Heart right ventricle (tissue), 16 donors: Measurements from ENCODE around the gene SLC25A38. TPM values are rescaled to one million over a fixed set of nuclear protein-coding genes. Genes with fewer than 3 reads are reported as not detected.

Source experiments
- ATAC-seq, 8 donors: fragments of 200-7000 bp; cut with Tn5 transposase; one replicate each; pipeline ENCODE4 v1.9.1; 2020; ENCODE audit warnings: mild to moderate bottlenecking in 8 of 8, moderate library complexity in 8 of 8, moderate number of reproducible peaks in 1 of 8
- DNase-seq, 2 donors: peaks; one replicate each; pipeline ENCODE4 v3.0.0-alpha.2; 2020
- H3K27ac ChIP-seq, 10 donors: fragments of 200-600 bp; sonication (generic) in 2 of 10; one replicate each; pipeline versions ENCODE4 v1.5.0 to v1.8.0; 2020 to 2022; ENCODE audit warnings: mild to moderate bottlenecking in 3 of 10
- H3K27me3 ChIP-seq, 7 donors: fragments of 200-600 bp; one replicate each; pipeline ENCODE4 v1.8.0; 2021 to 2022; ENCODE audit warnings: mild to moderate bottlenecking in 2 of 7
- H3K36me3 ChIP-seq, 9 donors: fragments of 200-600 bp; sonication (generic) in 1 of 9; one replicate each; pipeline versions ENCODE4 v1.5.0 to v1.8.0; 2020 to 2022; ENCODE audit warnings: mild to moderate bottlenecking in 2 of 9
- H3K4me1 ChIP-seq, 9 donors: fragments of 200-600 bp; sonication (generic) in 1 of 9; one replicate each; pipeline versions ENCODE4 v1.5.0 to v1.8.0; 2020 to 2022; ENCODE audit warnings: mild to moderate bottlenecking in 4 of 9
- H3K4me3 ChIP-seq, 10 donors: fragments of 200-600 bp; sonication (generic) in 2 of 10; one replicate each; pipeline versions ENCODE4 v1.5.0 to v1.8.0; 2020 to 2022; ENCODE audit warnings: mild to moderate bottlenecking in 7 of 10, moderate library complexity in 2 of 10
- H3K9me3 ChIP-seq, 11 donors: fragments of 200-600 bp in 10 of 11; sonication (generic) in 2 of 11; one replicate each; pipeline versions ENCODE4 v1.5.0 to v1.8.0; 2013 to 2022; ENCODE audit warnings: mild to moderate bottlenecking in 2 of 11, control low read depth in 1 of 11, moderate library complexity in 1 of 11
- CTCF ChIP-seq, 9 donors: fragments of 200-600 bp; sonication (generic) in 2 of 9; IDR thresholded peaks; one replicate each; pipeline versions ENCODE4 v1.5.0 to v1.8.0; 2021 to 2022; ENCODE audit warnings: antibody characterized with exemption in 9 of 9, mild to moderate bottlenecking in 5 of 9, moderate library complexity in 1 of 9
- WGBS, 2 donors: extraction: QIAGEN DNeasy Blood & Tissue Kit; methylation state at CpG; one replicate each; pipeline ENCODE4 v1.1.7; 2013; ENCODE audit warnings: inconsistent platforms in 1 of 2; 5-methylcytosine and 5-hydroxymethylcytosine counted together
- intact Hi-C, 10 donors: fragments of 100-400 bp; cut with DNase I; formaldehyde crosslinking; loops; one replicate each; pipeline versions ENCODE4 v1.11.1 to v1.14.2; 2022
- long read RNA-seq, 3 donors: library from polyadenylated mRNA; unstranded; transcript quantifications; one replicate each; pipeline ENCODE4 v2.0.0, GENCODE V29; 2020 to 2021
- polyA plus RNA-seq, 2 donors: library from polyadenylated mRNA; stranded (reverse); fragments of 200-250 nt; gene quantifications; one replicate each; pipeline ENCODE4 v1.2.3, GENCODE V29; 2013
- total RNA-seq, 10 donors: library from RNA; stranded (reverse); fragmentation: NEBNext Ultra II Directional in 3 of 10; extraction: Animal tissue kit (Norgen Biotek cat#: 25700) in 3 of 10; gene quantifications; one replicate each; pipeline versions ENCODE4 v1.2.1 to v1.2.4, GENCODE V29; 2021 to 2023
- donor health status: Arrhythmogenic right ventricular cardiomyopathy.
- donor health status: ischemic (EF 13 %, LVEDD 7.1; RV severe dilation, severe dysfunction).
- donor health status: healthy with polysubstance abuse.
- donor health status: DM: no; HTN: yes; CAD: no.
- donor health status: DM: no; HTN: no; CAD: no.
- donor health status: ischemic (EF 25% LVEDD 6.9; RV normal size, moderate dysfunction).
- donor health status: ischemic (EF 25% LVEDD 5.7; RV mildly dilated, moderate dysfunction).
- donor health status: healthy.
- donor health status: DM: yes; HTN: yes; CAD: no.
- donor health status: Ischemic cardiomyopathy.
- donor health status: ischemic (EF 35%, LVEDD 5.7; RV mildly dilated, moderate dysfunction).
- donor health status: nonischemic (EF 11% LVEDD 7.7; RV severe dilation, severe dysfunction).
- donor health status: DM: yes; HTN: yes; CAD: no.
- donor health status: PGD.
- donor health status: ischemic (EF 29% LVEDD 5.4; RV normal size, mild dysfunction).
- donor health status: nonischemic (EF 23%, LVEDD 6.1; RV moderate dilation, normal function).

The SLC25A38 gene
- 10 to 100 TPM in 9 of 10 donors, 1 to 10 TPM in 1; 9.7 to 25.8 (median 19.2) TPM for total RNA-seq
- polyA plus RNA-seq = 10 to 100 TPM; 15.8 to 24.4 TPM
- long read RNA-seq, donor 1, transcript SLC25A38-201 (7 exons, 2,147 nt) = major isoform, 27 of 31 reads
- long read RNA-seq, donor 1, partial matches to known transcripts = 1 of 31 reads
- long read RNA-seq, donor 1, other reads (novel, unspliced or antisense) = 3 of 31 reads
- long read RNA-seq, donor 2, transcript SLC25A38-201 (7 exons, 2,147 nt) = major isoform, 22 of 29 reads
- long read RNA-seq, donor 2, partial matches to known transcripts = 1 of 29 reads
- long read RNA-seq, donor 2, other reads (novel, unspliced or antisense) = 6 of 29 reads
- long read RNA-seq, donor 3, transcript SLC25A38-201 (7 exons, 2,147 nt) = major isoform, 48 of 58 reads
- long read RNA-seq, donor 3, partial matches to known transcripts = 3 of 58 reads
- long read RNA-seq, donor 3, other reads (novel, unspliced or antisense) = 7 of 58 reads

- peak; percentile 74 to 85 (median 80) for ATAC-seq
- Histone ChIP-seq H3K27ac (peak within 1 kb of the TSS; percentile 36 to 96 (median 89)), H3K9me3 (no peaks in the 10 kb centered on the region), H3K36me3 (no peaks in the 10 kb centered on the region), H3K4me1 (peaks cover 10 to 40% (median 23%) of the 10 kb centered on the region in 9 donors), H3K4me3 (peak within 1 kb of the TSS; percentile 61 to 93 (median 80)), H3K27me3 (no peaks in the 10 kb centered on the region)
- intact Hi-C loops = loop anchor here in 3 of 10 donors (10.0 kb wide), 3 partner anchors 238 to 278 kb away; partner anchors contain the start of genes GORASP1 (in 1 of the 3) and TTC21A (in 1 of the 3)
- DNase-seq = peak; percentile 67 to 78
- 0 to 1% methylated on average over 62 of the region's 62 CpGs for WGBS, 2 donors
- peak in 5 of 9 donors; percentile 21 to 51 (median 35) for TF ChIP-seq CTCF (IDR thresholded peaks at IDR 0.05)
These were observed at the start of gene SLC25A38 for GRCh38 chr3:39383045-39383880. Gene SLC25A38 (plus strand): TSS chr3:39383370. CDS start chr3:39383725, 355 bp downstream.

GRCh38 chr3:39333607-39334006 is 49.6 kb upstream of the SLC25A38 start:
- no peak overlapping the region for H3K4me3 ChIP-seq
- H3K27me3 ChIP-seq = peaks cover 0 to 11% (median 2%) of the 10 kb centered on the region in 7 donors
- intact Hi-C loops = no loop called here
- no peaks in the 10 kb centered on the region for H3K4me1 ChIP-seq
- DNase-seq (no peak), ATAC-seq (no peak)
- no peak for TF ChIP-seq CTCF (IDR thresholded peaks at IDR 0.05)
- H3K27ac ChIP-seq = no peak overlapping the region
- H3K9me3 ChIP-seq = no peaks in the 10 kb centered on the region
- H3K36me3 ChIP-seq = no peaks in the 10 kb centered on the region

- intact Hi-C loops = no loop called here
- no peak for DNase-seq
- TF ChIP-seq CTCF (IDR thresholded peaks at IDR 0.05) = no peak
- Histone ChIP-seq H3K27ac (no peak overlapping the region), H3K4me3 (no peak overlapping the region), H3K9me3 (no peaks in the 10 kb centered on the region), H3K4me1 (no peaks in the 10 kb centered on the region), H3K27me3 (peaks cover 0 to 11% (median 8%) of the 10 kb centered on the region in 7 donors), H3K36me3 (no peaks in the 10 kb centered on the region)
- 81 to 87% methylated on average over 4 of the region's 4 CpGs for WGBS, 2 donors
- ATAC-seq = no peak
These were observed 49.0 kb upstream of the SLC25A38 start for GRCh38 chr3:39334205-39334604.

- Histone ChIP-seq H3K36me3 (no peaks in the 10 kb centered on the region), H3K27ac (no peak overlapping the region), H3K9me3 (no peaks in the 10 kb centered on the region), H3K27me3 (peaks cover 0 to 18% (median 10%) of the 10 kb centered on the region in 7 donors), H3K4me1 (no peaks in the 10 kb centered on the region), H3K4me3 (no peak overlapping the region)
- WGBS, 2 donors = 80 to 82% methylated on average over 1 of the region's 1 CpG
- DNase-seq (no peak), ATAC-seq (no peak)
- intact Hi-C loops = no loop called here
- TF ChIP-seq CTCF (IDR thresholded peaks at IDR 0.05) = no peak
These were observed 45.0 kb upstream of the SLC25A38 start for GRCh38 chr3:39338201-39338600.
